Measurements from ENCODE around the gene SERPINA9.

DNA sequence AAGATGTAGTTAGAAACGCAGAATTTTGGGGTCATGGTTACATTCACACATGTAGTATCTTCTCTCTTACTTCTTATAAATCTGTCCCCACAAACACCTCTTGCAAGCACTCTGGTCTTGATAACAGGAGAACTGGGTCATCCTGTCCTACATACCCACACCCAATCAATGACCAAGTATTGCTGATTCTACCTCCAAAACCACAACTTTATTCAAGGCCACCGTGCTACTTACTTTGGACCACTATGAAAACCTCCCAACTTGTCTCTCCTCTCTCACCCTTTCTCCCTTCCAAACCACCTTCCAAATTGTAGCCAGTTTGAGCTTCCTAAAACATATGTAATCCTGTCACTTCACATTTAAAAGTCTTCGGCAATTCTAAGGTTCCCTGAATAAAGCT lies 28.8 kb downstream of the SERPINA9 start:
- TF ChIP-seq POLR2A (IDR thresholded peaks at IDR 0.05), result no peak
- TF ChIP-seq, protein P1, sequence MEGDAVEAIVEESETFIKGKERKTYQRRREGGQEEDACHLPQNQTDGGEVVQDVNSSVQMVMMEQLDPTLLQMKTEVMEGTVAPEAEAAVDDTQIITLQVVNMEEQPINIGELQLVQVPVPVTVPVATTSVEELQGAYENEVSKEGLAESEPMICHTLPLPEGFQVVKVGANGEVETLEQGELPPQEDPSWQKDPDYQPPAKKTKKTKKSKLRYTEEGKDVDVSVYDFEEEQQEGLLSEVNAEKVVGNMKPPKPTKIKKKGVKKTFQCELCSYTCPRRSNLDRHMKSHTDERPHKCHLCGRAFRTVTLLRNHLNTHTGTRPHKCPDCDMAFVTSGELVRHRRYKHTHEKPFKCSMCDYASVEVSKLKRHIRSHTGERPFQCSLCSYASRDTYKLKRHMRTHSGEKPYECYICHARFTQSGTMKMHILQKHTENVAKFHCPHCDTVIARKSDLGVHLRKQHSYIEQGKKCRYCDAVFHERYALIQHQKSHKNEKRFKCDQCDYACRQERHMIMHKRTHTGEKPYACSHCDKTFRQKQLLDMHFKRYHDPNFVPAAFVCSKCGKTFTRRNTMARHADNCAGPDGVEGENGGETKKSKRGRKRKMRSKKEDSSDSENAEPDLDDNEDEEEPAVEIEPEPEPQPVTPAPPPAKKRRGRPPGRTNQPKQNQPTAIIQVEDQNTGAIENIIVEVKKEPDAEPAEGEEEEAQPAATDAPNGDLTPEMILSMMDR (IDR thresholded peaks at IDR 0.05), result no peak

All from Peyer's patch (tissue), 4 donors.